TTC549 (cell line): ENCODE data around the gene POLR2L.

Source experiments
- FAIRE-seq: peaks from 2 replicates; lab custom pipeline; 2012; peaks lifted over from hg19 to GRCh38; lab: Jason Lieb, UNC

POLR2L gene

DNA sequence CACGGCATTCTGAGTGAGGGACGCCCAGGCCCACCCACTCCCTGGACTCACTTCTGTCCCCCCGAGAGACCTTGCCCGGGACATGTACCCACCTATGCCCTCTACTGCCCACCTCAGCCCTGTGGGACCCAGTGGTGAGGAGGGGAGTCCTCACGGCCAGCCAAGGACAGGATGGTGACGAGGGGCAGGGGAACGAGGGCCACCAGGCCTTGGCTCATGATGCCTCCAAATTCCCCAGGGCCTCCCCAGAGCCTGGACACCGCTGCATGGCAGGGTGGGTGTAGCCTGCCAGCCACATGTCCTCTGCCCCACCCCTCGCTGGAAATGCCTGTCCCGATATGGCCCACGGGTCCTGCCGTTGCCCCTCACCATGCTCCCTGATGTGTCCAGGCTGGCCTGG, 26.5 kb upstream of the POLR2L start:
- no peak for FAIRE-seq

DNA sequence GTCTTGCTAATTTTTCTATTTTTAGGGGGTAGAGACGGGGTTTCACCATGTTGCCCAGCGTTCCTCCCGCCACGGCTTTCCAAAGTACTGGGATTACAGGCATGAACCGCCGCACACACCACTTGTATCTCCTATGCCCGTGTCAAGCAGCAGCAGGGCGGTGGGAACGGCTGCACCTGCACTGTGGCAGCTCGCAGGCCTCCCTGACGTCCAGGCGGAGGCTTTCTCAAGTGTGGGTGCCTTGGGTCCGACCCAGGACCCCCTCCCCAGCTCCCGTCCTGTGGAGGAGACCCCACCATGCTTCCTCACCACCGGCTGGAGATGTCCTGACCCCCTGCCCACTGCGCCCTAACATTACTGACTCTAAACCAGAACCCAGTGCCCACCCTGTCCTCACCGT, 26.1 kb upstream of the POLR2L start:
- no peak for FAIRE-seq

DNA sequence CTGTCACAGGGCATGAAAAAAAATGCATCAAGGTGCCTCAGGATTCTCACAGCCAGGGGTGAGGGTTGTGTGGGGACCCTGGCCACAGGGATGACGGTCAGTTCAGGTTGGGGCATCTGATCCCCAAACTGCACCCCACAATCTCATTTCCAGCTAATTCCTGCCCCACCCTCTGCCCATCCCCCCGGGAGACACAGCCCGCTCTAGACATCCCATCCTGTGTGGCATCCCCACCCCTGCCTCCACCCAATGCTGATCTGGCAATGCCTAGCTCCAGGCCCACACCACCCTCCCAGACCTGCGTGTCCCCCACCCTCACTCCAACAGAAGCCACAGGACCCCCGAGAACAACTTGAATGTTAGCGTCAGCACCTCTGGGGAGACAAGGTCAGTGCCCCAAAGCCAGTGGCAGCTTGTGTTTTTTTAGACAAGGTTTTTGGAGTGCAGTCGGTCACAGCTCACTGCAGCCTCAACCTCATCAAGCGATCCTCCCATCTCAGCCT, 25.6 kb upstream of the POLR2L start:
- FAIRE-seq = no peak

DNA sequence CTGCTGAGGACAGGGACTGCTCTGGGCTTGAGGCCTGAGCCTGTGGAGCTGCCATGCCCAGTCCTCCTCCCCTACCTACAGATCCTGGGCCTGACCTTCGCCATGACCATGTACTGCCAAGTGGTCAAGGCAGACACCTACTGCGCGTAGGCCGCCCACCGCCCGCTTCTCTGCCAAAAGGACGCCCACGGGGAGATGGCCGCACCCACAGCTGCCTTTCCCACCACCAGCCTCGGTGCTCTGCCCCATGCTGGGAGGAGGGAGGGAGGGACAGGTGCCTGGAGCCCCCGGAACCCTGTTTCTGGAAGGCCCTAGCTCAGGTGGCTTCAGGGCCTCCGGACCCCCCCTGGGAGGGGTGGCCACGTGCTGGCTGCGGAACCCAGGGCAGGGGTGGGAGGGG, 24.2 kb upstream of the POLR2L start:
- no peak for FAIRE-seq

DNA sequence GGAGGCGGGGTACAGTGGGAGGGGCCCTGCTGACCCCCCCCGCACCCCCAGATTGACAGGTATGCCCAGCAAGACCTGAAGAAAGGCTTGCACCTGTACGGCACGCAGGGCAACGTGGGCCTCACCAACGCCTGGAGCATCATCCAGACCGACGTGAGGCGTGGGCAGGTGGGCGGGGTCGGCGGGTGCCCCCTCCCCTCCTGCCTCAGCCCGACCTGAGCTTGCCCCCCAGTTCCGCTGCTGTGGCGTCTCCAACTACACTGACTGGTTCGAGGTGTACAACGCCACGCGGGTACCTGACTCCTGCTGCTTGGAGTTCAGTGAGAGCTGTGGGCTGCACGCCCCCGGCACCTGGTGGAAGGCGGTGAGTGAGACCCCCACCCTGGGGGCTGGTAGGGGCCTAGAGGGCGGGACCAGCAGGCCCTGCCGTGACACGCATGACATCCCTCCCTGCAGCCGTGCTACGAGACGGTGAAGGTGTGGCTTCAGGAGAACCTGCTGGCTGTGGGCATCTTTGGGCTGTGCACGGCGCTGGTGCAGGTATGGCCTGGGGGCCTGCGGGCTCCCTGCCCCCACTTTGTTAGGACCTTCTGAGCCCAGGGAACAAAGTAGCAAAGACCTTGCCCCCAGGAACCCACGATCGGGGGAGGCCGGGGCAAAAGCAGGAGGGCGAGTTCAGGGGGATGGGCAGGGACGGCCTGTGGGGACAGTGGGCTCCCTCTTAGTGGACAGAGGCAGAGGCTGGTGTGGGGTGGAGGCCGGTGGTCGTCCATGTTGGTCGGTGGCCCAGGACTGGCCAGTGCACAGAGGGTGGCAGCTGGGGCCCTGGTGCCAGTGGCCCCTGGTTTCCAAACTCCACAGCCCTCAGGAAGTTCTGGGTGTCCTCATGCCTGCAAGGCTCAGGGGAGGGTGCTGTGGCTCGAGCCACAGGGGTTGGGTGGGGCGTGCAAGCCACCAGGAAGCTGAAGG, 23.4 kb upstream of the POLR2L start:
- FAIRE-seq = no peak

DNA sequence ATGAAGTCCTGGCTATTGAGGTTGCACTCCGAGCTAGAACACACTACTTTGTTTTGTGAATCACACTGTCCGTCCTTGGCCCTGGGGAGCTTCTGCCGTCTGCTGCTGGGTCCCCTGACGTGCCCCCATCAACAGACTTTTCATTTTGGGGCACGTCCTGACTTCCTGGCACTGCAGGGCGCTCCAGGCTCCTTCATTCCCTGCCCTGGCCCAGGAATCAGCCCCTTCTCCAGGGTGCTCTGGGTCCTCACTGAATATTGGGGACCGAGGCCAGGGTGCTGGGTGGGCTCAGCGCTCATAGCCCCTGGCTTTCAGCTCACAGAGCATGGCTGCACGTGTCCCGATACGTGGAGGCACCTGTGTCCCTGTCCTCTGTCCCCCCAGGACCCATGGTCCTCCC, 22.6 kb upstream of the POLR2L start:
- no peak for FAIRE-seq

DNA sequence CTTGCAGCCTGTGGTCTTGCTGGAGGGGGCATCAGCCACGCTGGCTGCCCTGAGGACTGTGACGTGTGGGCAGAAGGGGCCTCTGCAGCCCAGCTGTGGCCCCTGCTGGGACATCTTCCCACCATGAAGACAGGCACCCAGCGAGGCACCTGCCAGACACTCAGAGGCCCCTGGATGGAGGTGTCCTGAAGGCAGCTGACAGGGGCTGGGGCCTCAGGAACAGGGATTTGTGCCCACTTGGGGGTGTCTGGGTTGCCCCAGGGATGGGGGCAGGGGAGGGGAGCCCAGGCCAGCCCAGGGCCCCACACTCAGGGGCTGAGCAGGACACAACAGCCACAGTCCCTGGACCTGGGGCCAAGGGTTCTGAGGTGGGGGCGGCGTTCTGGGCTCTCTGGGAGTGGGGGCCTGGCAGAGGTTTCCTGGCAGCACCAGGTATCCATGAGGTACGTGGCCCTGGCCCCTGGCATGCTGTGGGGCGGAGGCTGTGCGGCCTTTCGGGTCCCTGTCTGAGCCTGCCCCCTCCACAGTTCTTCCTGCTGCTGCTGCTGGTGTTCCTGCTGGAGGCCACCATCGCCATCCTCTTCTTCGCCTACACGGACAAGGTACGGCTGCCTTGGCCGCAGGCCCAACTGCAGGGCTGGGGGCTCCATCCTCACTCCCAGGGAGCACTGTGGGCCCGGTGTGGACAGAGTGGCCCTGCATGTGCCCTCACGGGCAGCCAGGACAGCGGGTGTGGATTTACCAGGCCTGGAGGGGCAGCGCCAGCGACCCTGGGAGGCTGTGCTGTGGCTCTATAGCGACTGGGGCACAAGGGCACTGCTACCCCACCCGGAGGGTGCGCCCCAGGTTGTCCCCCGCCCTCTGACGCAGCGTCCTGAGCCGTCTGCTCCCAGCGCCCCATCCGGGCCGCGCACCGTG, 21.8 kb upstream of the POLR2L start:
- no peak for FAIRE-seq

DNA sequence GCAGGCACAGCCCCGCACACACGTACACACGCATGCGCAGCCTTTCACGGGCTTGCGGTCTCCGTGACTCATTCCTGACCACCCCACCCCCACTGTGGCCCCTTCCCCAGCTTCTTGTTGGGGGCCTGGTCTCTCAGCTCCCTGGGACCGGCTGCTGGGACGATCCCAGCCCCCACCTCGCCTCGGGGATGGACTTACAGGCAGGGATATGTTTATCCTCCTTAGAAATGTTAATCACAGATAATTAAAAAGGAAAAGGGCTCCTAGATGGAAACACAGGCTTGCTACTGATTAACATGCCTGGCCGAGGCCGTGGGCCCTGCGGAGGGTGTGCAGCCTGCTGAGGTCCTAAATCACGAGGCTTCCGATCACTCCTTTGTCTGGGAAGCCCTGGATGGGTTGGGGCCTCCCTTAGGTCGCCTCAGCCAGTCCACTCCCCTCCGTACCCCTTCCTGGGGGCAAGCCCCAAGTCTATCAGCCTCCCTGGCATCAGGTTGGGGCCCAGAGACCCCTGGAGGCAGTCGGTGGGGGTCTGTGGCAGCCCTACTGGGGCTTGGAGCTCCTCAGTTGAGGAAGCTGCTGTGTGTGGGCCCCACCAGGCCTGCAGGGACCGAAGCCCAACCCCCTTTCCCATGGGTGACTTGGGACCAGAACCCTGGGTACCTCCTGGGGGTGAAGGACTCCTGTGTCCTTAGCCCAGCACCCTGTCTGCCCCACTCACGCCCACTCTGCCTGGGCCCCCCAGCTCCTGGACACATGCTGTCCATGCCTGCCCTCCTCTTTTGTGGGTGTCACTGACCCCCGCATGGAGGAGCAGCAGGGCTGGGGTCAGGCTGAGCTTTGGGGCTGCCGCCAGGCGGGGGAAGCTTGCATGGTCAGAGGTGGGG, 20.9 kb upstream of the POLR2L start:
- FAIRE-seq = no peak

DNA sequence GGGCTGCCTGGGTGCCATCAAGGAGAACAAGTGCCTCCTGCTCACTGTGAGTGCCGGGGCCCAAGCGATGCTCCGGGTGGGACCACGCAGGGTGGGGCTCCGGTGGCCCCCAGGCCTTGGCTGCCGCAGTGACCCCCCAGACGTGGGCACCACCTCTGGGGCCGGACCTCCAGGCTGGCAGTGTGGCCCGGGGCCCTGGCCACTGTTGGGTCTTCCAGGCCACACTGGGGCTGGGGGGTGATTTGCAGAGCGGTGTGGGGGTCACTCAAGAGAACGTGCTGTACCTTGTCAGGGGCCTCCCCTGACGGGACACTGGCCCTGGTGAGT, 20.3 kb upstream of the POLR2L start:
- no peak for FAIRE-seq

DNA sequence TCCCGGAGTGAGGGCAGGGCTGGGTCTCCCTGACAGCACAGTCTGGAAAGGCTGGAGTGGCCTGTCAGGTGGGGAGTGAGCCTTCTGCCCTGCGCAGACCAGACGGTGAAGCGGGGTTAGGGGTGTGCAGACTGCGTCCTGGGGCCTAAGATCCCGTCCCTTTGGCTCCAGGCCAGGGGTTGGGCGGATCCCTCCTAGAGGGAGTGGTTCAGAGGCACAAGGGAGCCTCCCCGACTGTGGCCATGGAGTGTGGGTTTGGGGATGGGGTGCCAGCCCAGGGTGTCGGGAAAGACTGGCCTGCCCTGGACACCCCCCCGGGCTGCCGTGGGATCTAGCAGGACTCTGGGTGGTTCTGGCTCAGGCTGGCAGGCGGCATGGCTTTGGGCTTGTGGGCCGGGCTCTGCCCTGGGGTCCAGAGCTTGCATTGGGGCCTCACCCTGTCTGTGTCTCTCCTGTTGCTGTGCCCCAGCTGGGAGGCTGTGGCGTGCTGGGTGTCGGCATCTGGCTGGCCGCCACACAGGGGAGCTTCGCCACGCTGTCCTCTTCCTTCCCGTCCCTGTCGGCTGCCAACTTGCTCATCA, 19.8 kb upstream of the POLR2L start:
- no peak for FAIRE-seq

DNA sequence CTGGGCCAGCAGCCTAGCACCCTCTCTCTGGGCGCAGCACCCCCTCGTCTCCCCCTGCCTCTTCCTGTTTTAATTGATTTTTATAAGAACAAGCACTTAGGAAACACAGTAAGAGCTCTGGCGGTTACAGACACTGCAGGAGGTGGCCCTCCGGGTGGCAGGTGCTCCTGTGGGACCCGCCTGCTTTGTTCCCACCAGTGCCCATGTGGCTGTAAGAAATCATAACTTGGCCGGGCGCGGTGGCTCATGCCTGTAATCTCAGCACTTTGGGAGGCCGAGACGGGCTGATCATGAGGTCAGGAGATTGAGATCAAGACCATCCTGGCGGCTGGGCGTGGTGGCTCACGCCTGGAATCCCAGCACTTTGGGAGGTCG, 18.8 kb upstream of the POLR2L start:
- FAIRE-seq = no peak

DNA sequence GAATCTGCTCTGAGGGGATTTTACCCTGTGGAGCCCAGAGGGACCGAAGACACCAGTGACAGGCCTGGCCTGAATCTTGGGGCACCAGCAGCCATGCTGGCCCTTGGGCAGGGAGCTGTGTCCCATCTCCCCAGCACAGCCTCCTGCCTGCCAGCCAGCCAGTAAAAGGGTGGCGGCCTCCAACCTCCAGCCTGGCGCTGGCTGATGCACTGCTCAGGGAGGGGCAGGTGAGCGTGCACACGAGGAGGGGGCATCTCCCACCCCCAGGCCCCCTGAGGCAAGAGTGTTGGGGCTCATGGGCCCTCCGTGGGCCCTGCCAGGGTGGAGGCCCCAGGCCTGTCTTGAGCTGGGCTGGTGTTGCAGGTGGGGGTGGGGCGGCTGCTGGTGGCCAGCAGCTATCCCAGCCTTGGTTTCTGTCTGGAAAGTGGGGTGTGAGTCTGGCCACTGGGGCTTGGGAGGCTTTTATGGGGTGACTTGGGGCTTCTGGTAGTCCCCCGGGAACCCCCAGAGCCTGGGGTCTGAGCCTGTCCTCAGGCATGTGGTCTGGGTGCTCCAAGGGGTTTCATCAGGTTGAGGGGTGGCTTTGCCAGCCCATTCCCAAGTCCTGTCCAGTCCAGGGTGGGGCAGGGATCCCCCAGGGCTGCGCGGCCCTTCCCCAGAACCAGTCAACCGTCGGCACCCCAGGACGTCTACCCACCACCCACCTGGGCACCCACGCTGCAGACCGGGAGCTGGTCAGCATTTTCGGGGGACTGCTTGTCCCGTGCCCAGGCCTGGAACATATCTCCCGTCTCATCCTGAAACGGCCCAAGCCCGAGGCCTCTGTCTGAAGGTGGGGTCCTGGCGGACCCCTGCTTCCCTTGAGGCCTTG, 18.1 kb upstream of the POLR2L start:
- no peak for FAIRE-seq

DNA sequence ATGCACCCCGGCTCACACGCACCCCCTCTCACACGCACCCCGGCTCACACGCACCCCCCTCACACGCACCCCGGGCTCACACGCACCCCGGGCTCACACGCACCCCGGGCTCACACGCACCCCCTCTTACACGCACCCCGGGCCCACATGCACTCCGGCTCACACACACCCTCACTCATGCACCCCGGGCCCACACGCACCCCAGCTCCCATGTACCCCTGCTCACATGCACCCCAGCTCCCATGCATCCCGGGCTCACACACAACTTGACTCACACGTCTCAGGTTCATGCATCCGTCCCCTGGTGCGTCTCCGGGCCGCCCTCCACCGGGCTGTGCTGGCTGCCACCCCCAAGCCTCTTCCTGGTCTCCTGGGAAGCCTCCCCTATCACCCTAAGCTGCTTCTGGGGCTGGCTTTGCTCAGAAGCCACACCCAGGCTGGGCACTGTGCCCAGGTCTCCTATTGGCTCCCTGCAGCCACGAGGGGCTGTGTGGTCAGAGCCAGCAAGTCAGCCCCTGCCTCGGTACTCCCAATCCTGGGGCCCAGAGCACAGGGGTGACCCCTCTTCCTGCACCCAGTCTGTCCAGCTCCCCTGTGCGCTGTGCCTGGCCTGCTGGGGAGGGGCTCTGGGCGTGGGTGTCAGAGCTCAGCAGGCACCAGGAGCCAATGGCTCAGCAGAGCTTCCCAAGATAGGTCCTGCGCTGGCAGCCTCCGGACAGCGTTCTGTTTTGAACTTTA, 17.2 kb upstream of the POLR2L start:
- no peak for FAIRE-seq

DNA sequence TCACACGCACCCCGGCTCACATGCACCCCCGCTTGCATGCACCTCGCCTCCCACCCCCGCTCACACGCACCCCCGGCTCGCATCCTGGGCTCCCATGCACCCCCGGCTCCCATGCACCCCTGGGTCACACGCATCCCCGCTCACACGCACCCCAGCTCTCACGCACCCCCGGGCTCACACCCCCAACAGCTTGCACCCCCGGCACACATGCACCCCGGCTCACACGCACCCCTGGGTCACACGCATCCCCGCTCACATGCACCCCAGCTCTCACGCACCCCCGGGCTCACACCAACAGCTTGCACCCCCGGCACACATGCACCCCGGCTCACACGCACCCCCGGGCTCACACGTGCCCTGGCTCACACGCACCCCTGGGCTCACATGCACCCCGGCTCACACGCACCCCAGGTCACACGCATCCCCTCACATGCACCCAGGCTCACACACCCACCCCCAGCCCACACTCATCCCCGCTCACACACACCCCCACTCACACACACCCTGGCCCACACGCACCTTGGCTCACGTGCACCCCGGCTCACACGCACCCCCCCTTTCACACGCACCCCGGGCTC, 16.5 kb upstream of the POLR2L start:
- FAIRE-seq = no peak

DNA sequence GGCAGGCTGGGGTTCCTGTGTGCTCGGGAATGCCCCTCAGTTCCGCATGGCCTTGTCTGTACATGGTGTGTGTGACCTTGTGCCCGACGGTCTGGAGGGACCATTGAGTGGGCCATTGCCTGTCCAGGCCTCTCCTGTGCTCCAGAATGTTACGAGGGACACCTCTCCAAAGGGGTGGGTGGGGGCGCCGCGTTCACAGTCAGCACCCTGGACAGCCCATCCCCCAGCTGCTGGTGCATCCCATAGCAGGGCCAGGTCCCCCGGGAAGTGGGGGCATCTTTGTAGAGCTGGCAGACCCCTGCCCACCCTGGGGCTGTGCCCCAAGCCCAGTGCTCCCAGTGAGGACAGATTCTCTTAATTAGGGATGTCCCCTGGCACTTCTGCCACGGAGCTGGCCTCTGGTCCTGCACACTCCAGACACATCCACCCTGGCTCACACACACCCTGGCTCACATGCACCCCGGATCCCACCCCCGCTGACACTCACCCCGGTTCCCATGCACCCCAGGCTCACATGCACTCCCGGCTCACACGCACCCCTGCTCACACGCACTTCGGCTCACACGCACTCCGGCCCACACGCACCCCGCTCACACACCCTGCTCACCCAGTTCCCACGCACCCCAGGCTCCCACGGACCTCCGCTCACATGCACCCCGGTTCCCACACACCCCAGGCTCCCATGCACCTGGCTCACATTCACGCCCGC, 15.9 kb upstream of the POLR2L start:
- FAIRE-seq = no peak

DNA sequence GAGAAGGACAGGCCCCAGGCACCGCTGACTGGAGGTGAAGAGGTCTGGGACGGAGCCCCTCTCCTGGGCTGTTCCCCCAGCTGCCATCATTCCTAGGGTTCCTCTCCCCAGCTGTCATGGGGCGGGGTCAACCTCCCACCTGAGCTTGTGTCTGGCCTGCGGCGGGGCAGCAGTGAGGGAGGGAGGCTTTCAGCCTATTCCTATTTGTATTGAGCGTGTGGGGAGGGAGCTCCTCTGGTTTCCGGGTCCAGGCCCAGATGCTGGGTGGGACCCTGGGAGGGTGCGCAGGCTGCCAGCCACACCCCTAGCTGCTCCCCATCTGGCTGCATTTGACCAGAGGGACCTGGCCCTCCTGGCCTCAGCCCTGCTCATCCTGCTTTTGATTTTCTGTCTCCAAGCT, 14.1 kb upstream of the POLR2L start:
- no peak for FAIRE-seq

DNA sequence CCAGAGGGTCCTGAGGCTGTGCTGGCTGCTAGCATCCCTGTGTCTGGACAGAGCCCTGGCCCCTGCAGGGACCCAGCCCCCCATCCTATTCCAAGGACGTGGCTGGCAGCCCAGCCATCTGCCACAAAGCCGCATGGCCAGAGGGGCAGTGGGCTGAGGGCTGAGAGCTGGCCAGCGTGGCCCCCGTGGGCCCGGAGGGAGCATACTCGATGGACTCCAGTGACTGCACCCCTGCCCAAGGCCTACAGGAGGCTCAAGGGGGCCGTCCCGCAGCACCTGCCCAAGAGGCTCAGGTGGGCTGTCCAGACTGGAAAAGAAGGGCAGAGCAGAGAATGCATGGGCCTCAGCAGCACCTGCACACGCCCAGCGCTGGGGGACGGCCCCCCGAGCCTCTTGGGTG, 13.5 kb upstream of the POLR2L start:
- no peak for FAIRE-seq

DNA sequence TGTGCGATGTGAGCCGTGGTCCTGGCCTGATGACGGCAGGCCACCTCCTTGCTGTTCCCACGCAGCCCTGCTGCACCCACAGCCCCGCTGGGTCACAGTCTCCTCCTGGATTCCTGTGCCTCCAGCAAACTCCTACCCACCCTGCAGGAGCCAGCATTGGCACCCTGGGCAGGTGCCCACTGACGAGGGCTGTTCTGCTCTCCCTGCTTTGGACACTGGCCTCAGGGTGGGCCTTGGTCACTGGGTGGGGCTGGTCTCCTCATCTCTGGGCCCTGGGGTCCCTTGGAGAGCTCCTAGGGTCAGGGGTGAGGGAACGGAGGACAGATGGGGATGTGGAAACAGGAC, 13.0 kb upstream of the POLR2L start:
- FAIRE-seq = no peak
